HG03135 (cell line): ENCODE measurements around the gene INTS1.

Experiments
- ATAC-seq: cut with Tn5 transposase; IDR thresholded peaks from one replicate; pipeline ENCODE4 v1.9.1; 2021; ENCODE audit warnings: mild to moderate bottlenecking, moderate library complexity; ENCODE audit not compliant: unreplicated experiment

The INTS1 gene

GRCh38 chr7:1510780-1511154 lies 6.6 kb upstream of the INTS1 start:
- ATAC-seq = no peak

- no peak for ATAC-seq
Observed at GRCh38 chr7:1509226-1509625, 5.0 kb upstream of the INTS1 start.

- no peak for ATAC-seq
Observed at GRCh38 chr7:1508277-1508758, 4.1 kb upstream of the INTS1 start.

- ATAC-seq = no peak
Observed at GRCh38 chr7:1505731-1506550, 1.8 kb upstream of the INTS1 start.

- no peak for ATAC-seq
Observed at GRCh38 chr7:1503390-1503789, 799 bp downstream of the INTS1 start.

GRCh38 chr7:1502845-1503244 lies 1.3 kb downstream of the INTS1 start:
- no peak for ATAC-seq

- ATAC-seq = no peak
Observed at GRCh38 chr7:1501487-1502270, 2.5 kb downstream of the INTS1 start.

- no peak for ATAC-seq
Observed at GRCh38 chr7:1500064-1500807, 4.0 kb downstream of the INTS1 start.

- no peak for ATAC-seq
Observed at GRCh38 chr7:1499367-1500029, 4.7 kb downstream of the INTS1 start.

- no peak for ATAC-seq
Observed at GRCh38 chr7:1498370-1499305, 5.6 kb downstream of the INTS1 start.

- ATAC-seq = no peak
Observed at GRCh38 chr7:1497293-1497927, 6.8 kb downstream of the INTS1 start.

- no peak for ATAC-seq
Observed at GRCh38 chr7:1496531-1497292, 7.5 kb downstream of the INTS1 start.

- no peak for ATAC-seq
Observed at GRCh38 chr7:1495564-1496242, 8.5 kb downstream of the INTS1 start.

- no peak for ATAC-seq
Observed at GRCh38 chr7:1494866-1495563, 9.2 kb downstream of the INTS1 start.

- no peak for ATAC-seq
Observed at GRCh38 chr7:1494447-1494846, 9.7 kb downstream of the INTS1 start.

- ATAC-seq = no peak
Observed at GRCh38 chr7:1493571-1493970, 10.6 kb downstream of the INTS1 start.

- no peak for ATAC-seq
Observed at GRCh38 chr7:1493129-1493528, 11.1 kb downstream of the INTS1 start.
